Measurements from ENCODE around the gene APOO.

APOO gene

GRCh38 chrX:23821847-23822246 is 85.9 kb downstream of the APOO start:
- H3K18ac ChIP-seq (ENCODE audit: low read length) = no peak overlapping the region
- no peak overlapping the region for H2BK5ac ChIP-seq (ENCODE audit: low read length)
- H3K4me1 ChIP-seq (ENCODE audit: control insufficient read depth, low read depth, low read length) = no peaks in the 10 kb centered on the region
- H3K79me2 ChIP-seq (ENCODE audit: control insufficient read depth, insufficient read depth, low read length) = no peaks in the 10 kb centered on the region
- H4K5ac ChIP-seq (ENCODE audit: low read length) = no peak overlapping the region
- no peak overlapping the region for H3K23ac ChIP-seq (ENCODE audit: low read length)
- H2BK15ac ChIP-seq (replicated peaks; ENCODE audit: low read depth) = no peak overlapping the region
- no peak overlapping the region for H2BK120ac ChIP-seq (ENCODE audit: low read depth, low read length)
- H3K9ac ChIP-seq (ENCODE audit: low read length) = no peak overlapping the region
- H3K36me3 ChIP-seq (ENCODE audit: control insufficient read depth, insufficient read depth, low read length) = no peaks in the 10 kb centered on the region
- no peak overlapping the region for H3K27ac ChIP-seq (ENCODE audit: low read depth, low read length)
- no peak overlapping the region for H2AK5ac ChIP-seq (ENCODE audit: low read length)
- no CpG with 5 or more reads among the region's 2 CpGs for WGBS (ENCODE audit: extremely low coverage, insufficient coverage, low lambda C conversion rate)
- no peaks in the 10 kb centered on the region for H3K27me3 ChIP-seq (ENCODE audit: insufficient read depth, low read length, poor library complexity)
- no peak for DNase-seq
- no peak overlapping the region for H3K4ac ChIP-seq (ENCODE audit: low read depth, low read length)
- no peak overlapping the region for H4K8ac ChIP-seq (ENCODE audit: low read depth, low read length)
- H3K56ac ChIP-seq (ENCODE audit: low read length) = no peak overlapping the region
- H3K79me1 ChIP-seq (ENCODE audit: low read length) = no peaks in the 10 kb centered on the region
- no peak overlapping the region for H3K4me2 ChIP-seq (ENCODE audit: low read length)
- H3K4me3 ChIP-seq (ENCODE audit: low read length) = no peak overlapping the region

DNA sequence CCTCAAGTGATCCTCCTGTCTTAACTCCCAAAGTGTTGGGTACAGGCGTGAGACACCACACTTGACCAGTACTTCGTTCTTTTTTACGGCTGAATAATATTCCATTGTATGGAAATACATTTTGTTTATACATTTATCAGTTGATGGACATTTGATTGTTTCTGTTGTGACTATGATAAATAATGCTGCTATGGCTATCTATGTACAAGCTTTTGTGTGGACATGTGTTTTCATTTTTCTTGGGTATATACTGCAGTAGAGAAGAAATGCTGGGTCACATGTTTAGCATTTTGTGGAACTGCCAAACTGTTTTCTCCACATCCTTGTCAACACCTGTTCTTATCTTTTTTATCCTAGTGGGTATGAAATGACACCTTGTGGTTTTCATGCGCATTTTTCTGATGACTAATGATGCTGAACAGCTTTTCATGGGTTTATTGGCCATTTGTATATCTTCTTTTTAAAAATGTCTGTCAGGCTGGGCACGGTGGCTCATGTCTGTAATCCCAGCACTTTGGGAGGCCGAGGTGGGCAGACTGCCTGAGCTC is 87.4 kb downstream of the APOO start:
- no peaks in the 10 kb centered on the region for H3K27me3 ChIP-seq (ENCODE audit: insufficient read depth, low read length, poor library complexity)
- H3K9ac ChIP-seq (ENCODE audit: low read length) = no peak overlapping the region
- H4K5ac ChIP-seq (ENCODE audit: low read length) = no peak overlapping the region
- DNase-seq = no peak
- H3K79me2 ChIP-seq (ENCODE audit: control insufficient read depth, insufficient read depth, low read length) = no peaks in the 10 kb centered on the region
- H4K8ac ChIP-seq (ENCODE audit: low read depth, low read length) = no peak overlapping the region
- H2BK120ac ChIP-seq (ENCODE audit: low read depth, low read length) = no peak overlapping the region
- H2BK15ac ChIP-seq (replicated peaks; ENCODE audit: low read depth) = no peak overlapping the region
- H3K27ac ChIP-seq (ENCODE audit: low read depth, low read length) = no peak overlapping the region
- no peak overlapping the region for H2AK5ac ChIP-seq (ENCODE audit: low read length)
- no peak overlapping the region for H3K4me3 ChIP-seq (ENCODE audit: low read length)
- H3K56ac ChIP-seq (ENCODE audit: low read length) = no peak overlapping the region
- no peak overlapping the region for H3K4me2 ChIP-seq (ENCODE audit: low read length)
- no peak overlapping the region for H3K18ac ChIP-seq (ENCODE audit: low read length)
- no peak overlapping the region for H2BK5ac ChIP-seq (ENCODE audit: low read length)
- H3K36me3 ChIP-seq (ENCODE audit: control insufficient read depth, insufficient read depth, low read length) = no peaks in the 10 kb centered on the region
- H3K23ac ChIP-seq (ENCODE audit: low read length) = no peak overlapping the region
- H3K4ac ChIP-seq (ENCODE audit: low read depth, low read length) = no peak overlapping the region
- no peaks in the 10 kb centered on the region for H3K4me1 ChIP-seq (ENCODE audit: control insufficient read depth, low read depth, low read length)
- no CpG with 5 or more reads among the region's 6 CpGs for WGBS (ENCODE audit: extremely low coverage, insufficient coverage, low lambda C conversion rate)
- no peaks in the 10 kb centered on the region for H3K79me1 ChIP-seq (ENCODE audit: low read length)

- H3K27ac ChIP-seq (ENCODE audit: low read depth, low read length) = no peak overlapping the region
- no peak overlapping the region for H2AK5ac ChIP-seq (ENCODE audit: low read length)
- H2BK120ac ChIP-seq (ENCODE audit: low read depth, low read length) = no peak overlapping the region
- H4K5ac ChIP-seq (ENCODE audit: low read length) = no peak overlapping the region
- H3K9ac ChIP-seq (ENCODE audit: low read length) = no peak overlapping the region
- DNase-seq = no peak
- no peak overlapping the region for H3K56ac ChIP-seq (ENCODE audit: low read length)
- H3K4me3 ChIP-seq (ENCODE audit: low read length) = no peak overlapping the region
- no peak overlapping the region for H2BK15ac ChIP-seq (replicated peaks; ENCODE audit: low read depth)
- H3K27me3 ChIP-seq (ENCODE audit: insufficient read depth, low read length, poor library complexity) = no peaks in the 10 kb centered on the region
- no peak overlapping the region for H4K8ac ChIP-seq (ENCODE audit: low read depth, low read length)
- H3K18ac ChIP-seq (ENCODE audit: low read length) = no peak overlapping the region
- no peaks in the 10 kb centered on the region for H3K36me3 ChIP-seq (ENCODE audit: control insufficient read depth, insufficient read depth, low read length)
- no peak overlapping the region for H3K4me2 ChIP-seq (ENCODE audit: low read length)
- no peaks in the 10 kb centered on the region for H3K4me1 ChIP-seq (ENCODE audit: control insufficient read depth, low read depth, low read length)
- no peak overlapping the region for H3K4ac ChIP-seq (ENCODE audit: low read depth, low read length)
- WGBS (ENCODE audit: extremely low coverage, insufficient coverage, low lambda C conversion rate) = no CpG with 5 or more reads among the region's 10 CpGs
- no peak overlapping the region for H3K23ac ChIP-seq (ENCODE audit: low read length)
- H2BK5ac ChIP-seq (ENCODE audit: low read length) = no peak overlapping the region
- no peaks in the 10 kb centered on the region for H3K79me2 ChIP-seq (ENCODE audit: control insufficient read depth, insufficient read depth, low read length)
- no peaks in the 10 kb centered on the region for H3K79me1 ChIP-seq (ENCODE audit: low read length)
These were observed 88.1 kb downstream of the APOO start for GRCh38 chrX:23819385-23820234.

- Histone ChIP-seq H4K5ac (ENCODE audit: low read length) (no peak overlapping the region), H3K36me3 (ENCODE audit: control insufficient read depth, insufficient read depth, low read length) (no peaks in the 10 kb centered on the region), H4K8ac (ENCODE audit: low read depth, low read length) (no peak overlapping the region), H2BK15ac (replicated peaks; ENCODE audit: low read depth) (no peak overlapping the region), H3K27ac (ENCODE audit: low read depth, low read length) (no peak overlapping the region), H3K9ac (ENCODE audit: low read length) (no peak overlapping the region), H3K4me3 (ENCODE audit: low read length) (no peak overlapping the region), H3K18ac (ENCODE audit: low read length) (no peak overlapping the region), H3K4me1 (ENCODE audit: control insufficient read depth, low read depth, low read length) (no peaks in the 10 kb centered on the region), H3K79me1 (ENCODE audit: low read length) (no peaks in the 10 kb centered on the region), H3K79me2 (ENCODE audit: control insufficient read depth, insufficient read depth, low read length) (no peaks in the 10 kb centered on the region), H3K4ac (ENCODE audit: low read depth, low read length) (no peak overlapping the region), H2AK5ac (ENCODE audit: low read length) (no peak overlapping the region), H3K56ac (ENCODE audit: low read length) (no peak overlapping the region), H3K23ac (ENCODE audit: low read length) (no peak overlapping the region), H3K4me2 (ENCODE audit: low read length) (no peak overlapping the region), H3K27me3 (ENCODE audit: insufficient read depth, low read length, poor library complexity) (no peaks in the 10 kb centered on the region), H2BK5ac (ENCODE audit: low read length) (no peak overlapping the region), H2BK120ac (ENCODE audit: low read depth, low read length) (no peak overlapping the region)
- DNase-seq = no peak
- WGBS (ENCODE audit: extremely low coverage, insufficient coverage, low lambda C conversion rate) = no CpG with 5 or more reads among the region's 3 CpGs
These were observed 89.8 kb downstream of the APOO start for GRCh38 chrX:23817979-23818336.

GRCh38 chrX:23816179-23816578 is 91.6 kb downstream of the APOO start:
- Histone ChIP-seq H3K4me3 (ENCODE audit: low read length) (no peak overlapping the region), H2BK120ac (ENCODE audit: low read depth, low read length) (no peak overlapping the region), H3K23ac (ENCODE audit: low read length) (no peak overlapping the region), H2AK5ac (ENCODE audit: low read length) (no peak overlapping the region), H3K18ac (ENCODE audit: low read length) (no peak overlapping the region), H3K4me1 (ENCODE audit: control insufficient read depth, low read depth, low read length) (no peaks in the 10 kb centered on the region), H2BK15ac (replicated peaks; ENCODE audit: low read depth) (no peak overlapping the region), H3K79me1 (ENCODE audit: low read length) (no peaks in the 10 kb centered on the region), H3K27ac (ENCODE audit: low read depth, low read length) (no peak overlapping the region), H3K9ac (ENCODE audit: low read length) (no peak overlapping the region), H4K8ac (ENCODE audit: low read depth, low read length) (no peak overlapping the region), H2BK5ac (ENCODE audit: low read length) (no peak overlapping the region), H3K56ac (ENCODE audit: low read length) (no peak overlapping the region), H3K27me3 (ENCODE audit: insufficient read depth, low read length, poor library complexity) (no peaks in the 10 kb centered on the region), H3K79me2 (ENCODE audit: control insufficient read depth, insufficient read depth, low read length) (no peaks in the 10 kb centered on the region), H4K5ac (ENCODE audit: low read length) (no peak overlapping the region), H3K36me3 (ENCODE audit: control insufficient read depth, insufficient read depth, low read length) (no peaks in the 10 kb centered on the region), H3K4me2 (ENCODE audit: low read length) (no peak overlapping the region), H3K4ac (ENCODE audit: low read depth, low read length) (no peak overlapping the region)
- no CpG with 5 or more reads among the region's 4 CpGs for WGBS (ENCODE audit: extremely low coverage, insufficient coverage, low lambda C conversion rate)
- no peak for DNase-seq

DNA sequence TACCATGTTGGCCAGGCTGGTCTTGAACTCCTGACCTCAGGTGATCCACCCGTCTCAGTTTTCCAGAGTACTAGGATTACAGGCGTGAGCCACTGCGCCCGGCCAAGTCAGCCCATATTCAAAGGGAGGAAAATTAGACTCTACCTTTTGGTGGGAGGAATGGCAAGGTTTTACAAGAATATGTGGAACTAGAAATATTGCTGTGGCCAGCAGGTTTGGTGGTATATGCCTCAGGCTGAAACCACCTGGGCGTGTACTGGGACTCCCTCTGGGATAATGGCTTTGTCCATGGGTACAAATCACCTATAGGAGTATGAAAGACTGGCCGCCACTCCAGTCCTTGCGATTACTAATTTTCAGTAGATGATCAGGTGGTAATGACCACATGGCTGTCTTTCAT is 92.4 kb downstream of the APOO start:
- Histone ChIP-seq H3K27me3 (ENCODE audit: insufficient read depth, low read length, poor library complexity) (no peaks in the 10 kb centered on the region), H4K5ac (ENCODE audit: low read length) (no peak overlapping the region), H3K4me2 (ENCODE audit: low read length) (no peak overlapping the region), H3K4me3 (ENCODE audit: low read length) (no peak overlapping the region), H2AK5ac (ENCODE audit: low read length) (no peak overlapping the region), H3K9ac (ENCODE audit: low read length) (no peak overlapping the region), H3K36me3 (ENCODE audit: control insufficient read depth, insufficient read depth, low read length) (no peaks in the 10 kb centered on the region), H2BK120ac (ENCODE audit: low read depth, low read length) (no peak overlapping the region), H3K23ac (ENCODE audit: low read length) (no peak overlapping the region), H3K56ac (ENCODE audit: low read length) (no peak overlapping the region), H2BK5ac (ENCODE audit: low read length) (no peak overlapping the region), H3K79me1 (ENCODE audit: low read length) (no peaks in the 10 kb centered on the region), H2BK15ac (replicated peaks; ENCODE audit: low read depth) (no peak overlapping the region), H3K79me2 (ENCODE audit: control insufficient read depth, insufficient read depth, low read length) (no peaks in the 10 kb centered on the region), H4K8ac (ENCODE audit: low read depth, low read length) (no peak overlapping the region), H3K18ac (ENCODE audit: low read length) (no peak overlapping the region), H3K4me1 (ENCODE audit: control insufficient read depth, low read depth, low read length) (no peaks in the 10 kb centered on the region), H3K4ac (ENCODE audit: low read depth, low read length) (no peak overlapping the region), H3K27ac (ENCODE audit: low read depth, low read length) (no peak overlapping the region)
- WGBS (ENCODE audit: extremely low coverage, insufficient coverage, low lambda C conversion rate) = no CpG with 5 or more reads among the region's 7 CpGs
- DNase-seq = no peak
